Measurements from ENCODE around the gene TUBB1.
A peak's percentile ranks its signal among the peaks of the same experiment; 100 is the strongest.

Gene TUBB1

DNA sequence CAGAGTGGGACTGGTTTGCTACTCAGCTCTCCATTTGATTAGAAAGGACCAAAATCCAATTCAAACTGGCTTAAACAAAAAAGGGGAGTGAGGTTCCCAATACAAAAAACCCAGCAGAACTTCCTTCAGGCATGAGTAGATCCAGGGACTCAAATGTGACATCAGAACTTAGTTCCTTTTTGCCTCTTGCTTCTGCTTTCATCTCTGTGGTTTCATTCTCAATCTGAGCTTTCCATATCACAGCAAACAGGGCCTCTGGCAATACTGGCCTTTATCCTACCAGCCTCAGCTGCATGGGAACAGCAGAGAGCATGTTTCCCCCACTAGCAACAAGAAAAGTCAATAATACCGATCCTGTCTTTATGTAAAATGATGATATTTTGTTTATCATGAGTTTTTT lies 52.0 kb downstream of the TUBB1 start:
- peak; percentile 18 for DNase-seq (ENCODE audit: extremely low read depth, insufficient read length)
- H3K4me3 ChIP-seq (replicated peaks; ENCODE audit: low read depth, low read length) = no peak overlapping the region
- H3K36me3 ChIP-seq (ENCODE audit: control insufficient read depth, insufficient read depth, low read length) = no peaks in the 10 kb centered on the region
- TF ChIP-seq, protein P1, sequence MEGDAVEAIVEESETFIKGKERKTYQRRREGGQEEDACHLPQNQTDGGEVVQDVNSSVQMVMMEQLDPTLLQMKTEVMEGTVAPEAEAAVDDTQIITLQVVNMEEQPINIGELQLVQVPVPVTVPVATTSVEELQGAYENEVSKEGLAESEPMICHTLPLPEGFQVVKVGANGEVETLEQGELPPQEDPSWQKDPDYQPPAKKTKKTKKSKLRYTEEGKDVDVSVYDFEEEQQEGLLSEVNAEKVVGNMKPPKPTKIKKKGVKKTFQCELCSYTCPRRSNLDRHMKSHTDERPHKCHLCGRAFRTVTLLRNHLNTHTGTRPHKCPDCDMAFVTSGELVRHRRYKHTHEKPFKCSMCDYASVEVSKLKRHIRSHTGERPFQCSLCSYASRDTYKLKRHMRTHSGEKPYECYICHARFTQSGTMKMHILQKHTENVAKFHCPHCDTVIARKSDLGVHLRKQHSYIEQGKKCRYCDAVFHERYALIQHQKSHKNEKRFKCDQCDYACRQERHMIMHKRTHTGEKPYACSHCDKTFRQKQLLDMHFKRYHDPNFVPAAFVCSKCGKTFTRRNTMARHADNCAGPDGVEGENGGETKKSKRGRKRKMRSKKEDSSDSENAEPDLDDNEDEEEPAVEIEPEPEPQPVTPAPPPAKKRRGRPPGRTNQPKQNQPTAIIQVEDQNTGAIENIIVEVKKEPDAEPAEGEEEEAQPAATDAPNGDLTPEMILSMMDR (IDR thresholded peaks at IDR 0.05; ENCODE audit: insufficient read depth, low read length, poor library complexity, severe bottlenecking) = no peak
- no peaks in the 10 kb centered on the region; the same call in 1 of the 2 replicates for H3K27me3 ChIP-seq (replicated peaks; ENCODE audit: control insufficient read depth, insufficient read depth, low read length)

DNA sequence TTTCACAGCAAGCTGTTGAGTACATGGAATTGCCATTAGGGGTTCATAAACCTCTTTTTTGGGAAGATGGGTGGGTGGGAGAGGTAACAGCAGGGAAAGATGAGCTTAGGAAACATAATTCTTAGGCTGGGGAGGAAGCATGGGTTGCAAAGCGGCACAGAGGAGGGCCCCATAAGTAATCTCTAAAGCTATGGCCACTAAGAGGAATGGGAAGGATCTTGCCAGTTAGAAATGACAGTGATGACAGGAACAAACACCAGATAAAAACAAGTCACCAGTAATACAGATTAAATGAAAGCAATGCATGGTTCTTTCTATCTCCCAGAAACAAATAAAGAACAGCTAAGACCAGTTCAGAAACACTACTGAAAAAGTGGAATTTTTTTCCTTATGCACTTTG lies 54.4 kb downstream of the TUBB1 start:
- H3K27me3 ChIP-seq (replicated peaks; ENCODE audit: control insufficient read depth, insufficient read depth, low read length) = no peaks in the 10 kb centered on the region; the same call in 1 of the 2 replicates
- DNase-seq (ENCODE audit: extremely low read depth, insufficient read length) = no peak
- no peak overlapping the region for H3K4me3 ChIP-seq (replicated peaks; ENCODE audit: low read depth, low read length)
- TF ChIP-seq, protein P1 (IDR thresholded peaks at IDR 0.05; ENCODE audit: insufficient read depth, low read length, poor library complexity, severe bottlenecking) = no peak
- no peaks in the 10 kb centered on the region for H3K36me3 ChIP-seq (ENCODE audit: control insufficient read depth, insufficient read depth, low read length)

DNA sequence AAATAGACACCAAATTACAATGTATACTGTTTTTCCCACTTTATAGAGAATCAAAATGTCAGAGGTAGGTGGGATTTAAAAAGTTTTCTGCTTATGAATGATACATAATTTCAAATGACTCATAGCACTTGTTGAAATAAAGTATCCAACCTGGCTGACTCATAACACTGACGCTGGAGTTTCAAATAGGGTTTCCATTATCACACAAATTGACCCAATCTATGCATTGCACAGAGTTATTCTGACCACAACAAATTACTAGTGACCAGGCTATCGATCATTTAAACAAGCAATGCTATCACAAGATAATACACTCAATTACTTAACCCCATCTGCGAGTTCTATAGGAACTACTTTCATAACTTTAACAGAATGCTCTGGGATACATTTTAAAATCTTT lies 55.2 kb downstream of the TUBB1 start:
- TF ChIP-seq, protein P1 (IDR thresholded peaks at IDR 0.05; ENCODE audit: insufficient read depth, low read length, poor library complexity, severe bottlenecking) = no peak
- Histone ChIP-seq H3K27me3 (replicated peaks; ENCODE audit: control insufficient read depth, insufficient read depth, low read length) (no peaks in the 10 kb centered on the region; the same call in 1 of the 2 replicates), H3K36me3 (ENCODE audit: control insufficient read depth, insufficient read depth, low read length) (no peaks in the 10 kb centered on the region), H3K4me3 (replicated peaks; ENCODE audit: low read depth, low read length) (no peak overlapping the region)
- peak; percentile 25 for DNase-seq (ENCODE audit: extremely low read depth, insufficient read length)

DNA sequence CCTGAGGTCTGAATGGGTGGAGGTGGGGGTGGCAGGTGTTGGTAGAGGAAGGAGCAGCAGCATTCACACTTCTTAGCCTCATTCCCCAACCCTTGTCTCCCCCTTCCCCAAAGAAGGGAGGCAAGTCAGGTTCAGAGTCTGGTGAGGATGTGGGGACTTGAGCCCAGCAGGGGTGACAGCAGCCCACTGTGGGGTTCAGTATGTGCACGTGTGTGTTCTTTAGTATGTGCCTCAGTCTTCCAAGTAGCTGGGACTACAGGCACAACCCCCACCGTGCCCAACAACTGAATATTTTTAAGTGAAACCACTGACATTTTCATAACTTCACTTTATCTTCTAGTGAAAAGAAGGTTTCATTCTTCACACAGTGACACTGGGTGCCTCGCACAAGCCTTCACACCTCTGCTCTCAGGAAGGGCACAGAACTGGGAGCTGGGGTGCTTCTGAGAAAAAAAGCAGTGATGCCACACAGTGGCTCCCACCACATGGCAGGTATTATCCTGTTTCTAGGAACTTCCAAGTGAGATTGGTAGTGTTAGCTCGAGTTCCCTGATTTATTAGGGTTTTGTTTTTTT lies 56.8 kb downstream of the TUBB1 start:
- no peak overlapping the region for H3K4me3 ChIP-seq (replicated peaks; ENCODE audit: low read depth, low read length)
- TF ChIP-seq, protein P1 (IDR thresholded peaks at IDR 0.05; ENCODE audit: insufficient read depth, low read length, poor library complexity, severe bottlenecking) = no peak

More for the DNA sequence above, 56.8 kb downstream of the TUBB1 start:
- no peak for DNase-seq (ENCODE audit: extremely low read depth, insufficient read length)
- H3K27me3 ChIP-seq (replicated peaks; ENCODE audit: control insufficient read depth, insufficient read depth, low read length) = no peaks in the 10 kb centered on the region; the same call in 1 of the 2 replicates
- no peaks in the 10 kb centered on the region for H3K36me3 ChIP-seq (ENCODE audit: control insufficient read depth, insufficient read depth, low read length)

All from GM06990 (cell line).